Neutrophil (primary cell): ENCODE results near the gene TBC1D30.

Source experiments
- H3K27ac ChIP-seq: fragments of 200-600 bp; sonication (generic); 2 replicates; pipeline ENCODE4 v1.5.1; 2016; ENCODE audit warnings: mild to moderate bottlenecking, moderate library complexity
- H3K27me3 ChIP-seq: fragments of 200-600 bp; sonication (generic); 2 replicates; pipeline ENCODE4 v1.6.0; 2016; ENCODE audit warnings: mild to moderate bottlenecking
- H3K36me3 ChIP-seq: fragments of 200-600 bp; sonication (generic); 2 replicates; pipeline ENCODE4 v1.5.1; 2017
- H3K4me1 ChIP-seq, 2 experiments: fragments of 200-600 bp in 1 of 2; sonication (generic) in 1 of 2; 1 replicate in 1 of 2; 2 replicates in 1 of 2; pipeline versions ENCODE4 v1.5.1 to v1.6.1; 2013 to 2016; ENCODE audit warnings: low read depth in 1 of 2, low read length in 1 of 2, mild to moderate bottlenecking in 1 of 2, moderate library complexity in 1 of 2; ENCODE audit not compliant: control insufficient read depth in 1 of 2, insufficient read depth in 1 of 2
- H3K4me3 ChIP-seq, 2 experiments: fragments of 200-600 bp in 1 of 2; sonication (generic) in 1 of 2; 1 replicate in 1 of 2; 2 replicates in 1 of 2; pipeline ENCODE4 v1.5.1; 2013 to 2016; ENCODE audit warnings: low read depth in 1 of 2, low read length in 1 of 2, mild to moderate bottlenecking in 1 of 2, moderate library complexity in 1 of 2
- H3K9me3 ChIP-seq: fragments of 200-600 bp; sonication (generic); 2 replicates; pipeline ENCODE4 v1.5.1; 2016
- TF ChIP-seq, protein P1 (sequence below): fragments of 200-600 bp; sonication (generic); IDR thresholded peaks from 2 replicates; pipeline ENCODE4 v1.5.1; 2016; ENCODE audit warnings: antibody characterized with exemption

Gene TBC1D30

DNA sequence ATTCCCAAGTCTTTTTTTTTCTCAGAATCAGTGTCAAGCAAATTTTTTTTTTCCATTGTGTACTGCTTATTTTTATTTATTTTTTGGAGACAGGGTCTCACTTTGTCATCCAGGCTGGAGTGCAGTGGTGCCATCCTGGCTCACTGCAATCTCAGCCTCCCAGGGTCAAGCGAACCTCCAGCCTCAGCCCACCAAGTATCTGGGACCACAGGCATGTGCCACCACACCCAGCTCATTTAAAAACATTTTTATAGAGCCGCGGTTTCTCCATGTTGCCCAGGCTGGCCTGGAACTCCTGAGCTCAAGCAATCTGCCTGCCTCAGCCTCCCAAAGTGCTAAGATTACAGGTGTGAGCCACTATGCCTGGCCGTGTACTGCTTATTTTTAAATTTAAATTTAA lies 68.1 kb downstream of the TBC1D30 start:
- Histone ChIP-seq H3K9me3 (no peaks in the 10 kb centered on the region), H3K27ac (no peak overlapping the region), H3K27me3 (peaks cover 74% of the 10 kb centered on the region), H3K4me1 (no peaks in the 10 kb centered on the region), H3K36me3 (no peaks in the 10 kb centered on the region), H3K4me3 (no peak overlapping the region)
- TF ChIP-seq, protein P1, sequence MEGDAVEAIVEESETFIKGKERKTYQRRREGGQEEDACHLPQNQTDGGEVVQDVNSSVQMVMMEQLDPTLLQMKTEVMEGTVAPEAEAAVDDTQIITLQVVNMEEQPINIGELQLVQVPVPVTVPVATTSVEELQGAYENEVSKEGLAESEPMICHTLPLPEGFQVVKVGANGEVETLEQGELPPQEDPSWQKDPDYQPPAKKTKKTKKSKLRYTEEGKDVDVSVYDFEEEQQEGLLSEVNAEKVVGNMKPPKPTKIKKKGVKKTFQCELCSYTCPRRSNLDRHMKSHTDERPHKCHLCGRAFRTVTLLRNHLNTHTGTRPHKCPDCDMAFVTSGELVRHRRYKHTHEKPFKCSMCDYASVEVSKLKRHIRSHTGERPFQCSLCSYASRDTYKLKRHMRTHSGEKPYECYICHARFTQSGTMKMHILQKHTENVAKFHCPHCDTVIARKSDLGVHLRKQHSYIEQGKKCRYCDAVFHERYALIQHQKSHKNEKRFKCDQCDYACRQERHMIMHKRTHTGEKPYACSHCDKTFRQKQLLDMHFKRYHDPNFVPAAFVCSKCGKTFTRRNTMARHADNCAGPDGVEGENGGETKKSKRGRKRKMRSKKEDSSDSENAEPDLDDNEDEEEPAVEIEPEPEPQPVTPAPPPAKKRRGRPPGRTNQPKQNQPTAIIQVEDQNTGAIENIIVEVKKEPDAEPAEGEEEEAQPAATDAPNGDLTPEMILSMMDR = no peak

DNA sequence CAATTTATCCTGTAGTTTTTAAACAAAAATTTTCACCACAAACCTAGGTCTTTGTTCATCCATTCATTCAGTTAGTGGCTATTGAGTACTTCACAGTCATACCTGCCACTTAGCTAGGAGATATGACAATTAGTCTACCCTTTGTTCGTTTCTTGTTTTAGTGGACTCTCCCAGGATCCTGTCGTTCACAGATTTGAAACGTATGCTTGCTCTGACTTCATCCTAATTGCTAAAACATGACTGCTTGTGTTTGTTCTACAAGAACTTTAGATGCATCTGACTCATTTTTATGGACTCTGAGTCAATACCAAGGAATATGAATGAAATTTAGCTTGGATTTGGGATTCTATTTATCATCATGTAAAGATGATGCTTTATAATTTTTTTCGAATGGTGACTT lies 69.5 kb downstream of the TBC1D30 start:
- H3K4me1 ChIP-seq = no peaks in the 10 kb centered on the region
- no peaks in the 10 kb centered on the region for H3K36me3 ChIP-seq
- H3K27ac ChIP-seq = no peak overlapping the region
- no peak overlapping the region for H3K4me3 ChIP-seq
- peaks cover 85% of the 10 kb centered on the region for H3K27me3 ChIP-seq
- TF ChIP-seq, protein P1 = no peak
- no peaks in the 10 kb centered on the region for H3K9me3 ChIP-seq

DNA sequence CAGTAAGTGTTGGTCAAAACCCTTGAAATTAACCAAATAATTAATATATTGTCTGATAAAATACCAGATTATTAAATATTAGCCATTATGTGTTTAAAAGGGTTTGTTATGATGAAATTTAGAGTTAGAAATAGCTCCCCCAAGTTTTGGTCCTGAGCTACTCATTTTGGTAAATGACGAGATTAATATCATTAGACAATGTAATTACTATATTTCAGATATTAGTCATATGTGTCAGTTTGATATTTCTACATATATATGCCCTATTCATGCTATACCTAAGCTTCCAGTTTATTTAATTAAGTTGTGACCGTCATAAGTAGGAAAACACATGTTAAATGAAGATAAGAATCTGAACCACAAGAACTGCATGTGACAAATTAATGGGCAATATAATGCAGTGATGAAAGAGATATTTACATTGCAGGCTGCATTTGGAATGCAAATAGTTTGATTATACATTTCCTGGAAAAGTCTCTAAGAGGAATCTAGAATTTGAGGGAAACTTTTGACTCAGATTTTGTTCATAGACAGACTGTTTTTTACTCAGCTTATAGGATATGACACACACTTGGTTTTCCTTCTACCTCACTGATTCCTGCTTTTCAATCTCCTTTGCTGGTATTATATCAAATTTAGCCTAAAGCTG lies 70.5 kb downstream of the TBC1D30 start:
- TF ChIP-seq, protein P1 = no peak
- peaks cover 85% of the 10 kb centered on the region for H3K27me3 ChIP-seq
- H3K9me3 ChIP-seq = no peaks in the 10 kb centered on the region
- no peaks in the 10 kb centered on the region for H3K4me1 ChIP-seq
- H3K27ac ChIP-seq = no peak overlapping the region
- no peak overlapping the region for H3K4me3 ChIP-seq
- no peaks in the 10 kb centered on the region for H3K36me3 ChIP-seq

DNA sequence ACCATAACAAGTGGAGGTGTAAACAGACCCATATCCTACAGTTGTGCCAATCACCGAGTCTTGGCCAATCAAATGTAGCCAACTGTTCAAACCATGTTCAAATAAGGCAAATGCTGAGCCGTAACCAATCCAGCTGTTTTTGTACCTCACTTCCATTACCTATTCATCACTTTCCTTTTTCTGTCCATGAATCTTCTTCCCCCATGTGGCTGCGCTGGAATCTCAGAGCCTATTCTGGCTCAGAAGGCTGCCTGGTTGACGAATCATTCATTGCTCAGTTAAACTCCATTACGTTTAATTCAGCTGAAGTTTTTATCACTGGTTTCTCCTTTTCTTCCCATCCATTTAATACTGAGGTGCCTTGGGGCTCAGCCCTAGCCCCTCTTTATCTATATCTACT lies 71.1 kb downstream of the TBC1D30 start:
- Histone ChIP-seq H3K4me3 (no peak overlapping the region), H3K36me3 (no peaks in the 10 kb centered on the region), H3K27ac (no peak overlapping the region), H3K9me3 (no peaks in the 10 kb centered on the region), H3K4me1 (no peaks in the 10 kb centered on the region), H3K27me3 (peaks cover 83% of the 10 kb centered on the region)
- TF ChIP-seq, protein P1 = no peak

DNA sequence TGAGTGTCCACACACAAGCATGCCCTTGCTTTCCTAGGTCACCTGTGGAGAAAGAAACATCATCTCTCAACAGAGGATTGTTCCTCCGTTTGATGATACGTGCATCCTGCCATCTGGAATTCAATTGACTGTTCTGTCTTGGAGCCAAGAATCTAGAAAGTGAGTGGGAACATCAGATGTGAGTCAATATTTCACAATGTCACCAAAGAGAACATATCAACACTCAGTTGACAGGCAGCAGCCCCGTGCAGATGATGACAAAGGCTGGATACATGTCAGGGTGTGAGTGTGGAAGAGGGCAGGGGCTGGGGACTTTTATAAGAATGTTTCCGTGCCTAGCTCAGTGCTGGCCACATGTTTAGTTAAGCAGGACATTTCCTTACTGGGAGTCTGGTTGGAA lies 76.1 kb downstream of the TBC1D30 start:
- Histone ChIP-seq H3K4me1 (no peaks in the 10 kb centered on the region), H3K4me3 (no peak overlapping the region)
- TF ChIP-seq, protein P1 = no peak

More for the DNA sequence above, 76.1 kb downstream of the TBC1D30 start:
- H3K9me3 ChIP-seq = no peaks in the 10 kb centered on the region
- peaks cover 88% of the 10 kb centered on the region for H3K27me3 ChIP-seq
- H3K27ac ChIP-seq = no peak overlapping the region
- no peaks in the 10 kb centered on the region for H3K36me3 ChIP-seq
